SK-N-MC (cell line): ENCODE data around the gene SERINC1.

Experiments used
- EZH2 ChIP-seq: fragments of 200-600 bp; sonication (generic); IDR thresholded peaks from one replicate; pipeline ENCODE4 v1.6.1; 2017; ENCODE audit warnings: antibody characterized with exemption
- POLR2AphosphoS5 ChIP-seq: IDR thresholded peaks from 2 replicates; pipeline ENCODE4 v1.6.1; 2012; ENCODE audit warnings: mild to moderate bottlenecking, low read depth, low read length, borderline replicate concordance

DNA sequence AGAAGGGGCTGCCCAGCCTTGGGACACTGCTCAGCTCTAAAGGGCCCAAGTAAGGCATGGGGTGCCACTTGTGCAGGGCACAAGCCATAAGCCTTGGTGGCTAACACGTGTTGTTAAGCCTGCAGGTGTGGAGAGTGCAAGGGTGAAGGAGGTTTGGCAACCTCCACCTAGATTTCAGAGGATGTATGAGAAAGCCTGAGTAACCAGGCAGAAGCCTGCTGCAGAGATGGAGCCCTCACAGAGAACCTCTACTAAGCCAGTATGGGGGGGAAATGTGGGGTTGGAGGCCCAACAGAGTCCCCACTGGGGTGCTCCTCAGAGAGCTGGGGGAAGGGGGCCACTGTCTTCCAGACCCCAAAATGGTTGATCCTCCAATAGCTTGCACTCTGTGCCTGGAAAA, 32.6 kb downstream of the SERINC1 start:
- no peak for TF ChIP-seq EZH2
- TF ChIP-seq POLR2AphosphoS5, result no peak; the same call in none of the 2 replicates
